Transverse colon (tissue), 3 donors: ENCODE measurements around the gene RAPGEF6.

Experiments
- POLR2A ChIP-seq: fragments of 450-650 bp; IDR thresholded peaks from one replicate; pipeline ENCODE4 v1.6.1; 2016; ENCODE audit warnings: antibody characterized with exemption, mild to moderate bottlenecking, moderate library complexity
- TF ChIP-seq, protein P1 (sequence below), 5 experiments: fragments of 200-600 bp in 3 of 5; fragments of 450-650 bp in 2 of 5; sonication (generic) in 3 of 5; IDR thresholded peaks; 1 replicate in 2 of 5; 2 replicates in 3 of 5; pipeline ENCODE4 v1.5.1; 2016 to 2017; ENCODE audit warnings: antibody characterized with exemption in 5 of 5, inconsistent platforms in 3 of 5, mild to moderate bottlenecking in 2 of 5, moderate library complexity in 1 of 5

DNA sequence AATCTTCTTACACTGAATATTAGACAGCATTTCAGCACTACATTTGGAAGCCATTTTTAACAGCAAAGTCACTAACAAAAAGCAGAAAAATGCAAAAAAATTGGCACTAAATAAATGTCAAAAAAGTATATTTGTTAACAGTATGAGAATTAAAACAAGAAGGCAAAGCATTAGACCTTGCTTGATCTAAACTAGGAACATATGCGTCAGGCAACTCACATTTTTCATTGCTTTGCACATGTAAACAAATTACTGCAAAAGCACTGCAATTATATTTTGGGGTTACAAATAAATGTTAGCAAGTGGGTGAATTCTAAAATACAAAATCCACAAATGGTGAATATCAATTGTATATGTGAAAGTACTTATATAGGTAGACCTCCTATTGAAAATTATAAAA, 49.0 kb upstream of the RAPGEF6 start:
- TF ChIP-seq, protein P1, sequence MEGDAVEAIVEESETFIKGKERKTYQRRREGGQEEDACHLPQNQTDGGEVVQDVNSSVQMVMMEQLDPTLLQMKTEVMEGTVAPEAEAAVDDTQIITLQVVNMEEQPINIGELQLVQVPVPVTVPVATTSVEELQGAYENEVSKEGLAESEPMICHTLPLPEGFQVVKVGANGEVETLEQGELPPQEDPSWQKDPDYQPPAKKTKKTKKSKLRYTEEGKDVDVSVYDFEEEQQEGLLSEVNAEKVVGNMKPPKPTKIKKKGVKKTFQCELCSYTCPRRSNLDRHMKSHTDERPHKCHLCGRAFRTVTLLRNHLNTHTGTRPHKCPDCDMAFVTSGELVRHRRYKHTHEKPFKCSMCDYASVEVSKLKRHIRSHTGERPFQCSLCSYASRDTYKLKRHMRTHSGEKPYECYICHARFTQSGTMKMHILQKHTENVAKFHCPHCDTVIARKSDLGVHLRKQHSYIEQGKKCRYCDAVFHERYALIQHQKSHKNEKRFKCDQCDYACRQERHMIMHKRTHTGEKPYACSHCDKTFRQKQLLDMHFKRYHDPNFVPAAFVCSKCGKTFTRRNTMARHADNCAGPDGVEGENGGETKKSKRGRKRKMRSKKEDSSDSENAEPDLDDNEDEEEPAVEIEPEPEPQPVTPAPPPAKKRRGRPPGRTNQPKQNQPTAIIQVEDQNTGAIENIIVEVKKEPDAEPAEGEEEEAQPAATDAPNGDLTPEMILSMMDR (IDR thresholded peaks at IDR 0.05), result no peak
- no peak for TF ChIP-seq POLR2A
